ENCODE measurements around the gene USP5. TPM values are rescaled to one million over a fixed set of nuclear protein-coding genes. Genes with fewer than 3 reads are reported as not detected.
A peak's percentile ranks its signal among the peaks of the same experiment; 100 is the strongest.

Gene USP5
- total RNA-seq, 1 donor from 2014 or later = 110 TPM

- intact Hi-C loops (cut with micrococcal nuclease) = no loop called here
- POLR2A ChIA-PET = interaction anchor here (2.3 kb wide), 1 partner anchor 18 kb away, joined by 8 read pairs; no protein-coding TSS in a partner anchor
- no peak overlapping the region for H3K4me3 Mint-ChIP-seq
Observed at GRCh38 chr12:6909421-6910145, 57.6 kb downstream of the USP5 start.

GRCh38 chr12:6912164-6912935, 60.4 kb downstream of the USP5 start:
- ChIA-PET POLR2A (interaction anchor here (0.6 to 0.9 kb wide), 3 partner anchors 15 to 90 kb away, joined by 3 to 4 read pairs (median 3); partner anchors contain the start of genes C12orf57 and RNU7-1), CTCF (interaction anchor here (0.9 kb wide), 1 partner anchor 21 kb away, joined by 3 read pairs; no protein-coding TSS in a partner anchor)
- Mint-ChIP-seq H3K4me3 (peak overlapping the region; percentile 9), H3K4me1 (peaks cover 30% of the 10 kb centered on the region), H3K27me3 (peaks cover 2% of the 10 kb centered on the region), H3K36me3 (ENCODE audit: low read depth) (peaks cover 11% of the 10 kb centered on the region), H3K9me3 (no peaks in the 10 kb centered on the region), H3K27ac (no peak overlapping the region)
- intact Hi-C loops (cut with micrococcal nuclease) = no loop called here
- no peak for DNase-seq
- TF ChIP-seq CTCF (IDR thresholded peaks at IDR 0.05) = no peak
- ATAC-seq (ENCODE audit: low read depth) = no peak

More at GRCh38 chr12:6909421-6910145, 57.6 kb downstream of the USP5 start:
- Mint-ChIP-seq H3K27me3 (peaks cover 2% of the 10 kb centered on the region), H3K4me1 (peaks cover 13% of the 10 kb centered on the region), H3K27ac (no peak overlapping the region), H3K36me3 (ENCODE audit: low read depth) (no peaks in the 10 kb centered on the region), H3K9me3 (no peaks in the 10 kb centered on the region)
- CTCF ChIA-PET = interaction anchor here (1.0 kb wide), 1 partner anchor 14 kb away, joined by 3 read pairs; no protein-coding TSS in a partner anchor
- no peak for TF ChIP-seq CTCF (IDR thresholded peaks at IDR 0.05)
- ATAC-seq (ENCODE audit: low read depth) = no peak
- DNase-seq = no peak

GRCh38 chr12:6914246-6914946, 62.4 kb downstream of the USP5 start, which contains the start of gene ENO2:
TSS of gene ENO2 (plus strand) at chr12:6914580. CDS start at chr12:6915833, 1,253 bp downstream.
- ATAC-seq (ENCODE audit: low read depth) (peak; percentile 93), DNase-seq (peak; percentile 71)
- POLR2A ChIA-PET = interaction anchor here (0.5 to 2.4 kb wide), 16 partner anchors 9 to 1022 kb away, joined by 3 to 13 read pairs (median 4); partner anchors contain the start of genes ATN1, C12orf57, LRRC23 and RNU7-1
- intact Hi-C loops (cut with micrococcal nuclease) = loop anchor here (1.0 kb wide), 3 partner anchors 10 to 41 kb away; partner anchors contain the start of genes LRRC23 and SPSB2
- Mint-ChIP-seq H3K36me3 (ENCODE audit: low read depth) (peaks cover 13% of the 10 kb centered on the region), H3K4me1 (peaks cover 30% of the 10 kb centered on the region), H3K9me3 (no peaks in the 10 kb centered on the region), H3K4me3 (peak within 1 kb of the TSS; percentile 90), H3K27me3 (peaks cover 2% of the 10 kb centered on the region), H3K27ac (peak within 1 kb of the TSS; percentile 61)
- TF ChIP-seq CTCF (IDR thresholded peaks at IDR 0.05) = no peak
- CTCF ChIA-PET = interaction anchor here (0.9 to 1.3 kb wide), 3 partner anchors 9 to 45 kb away, joined by 3 to 5 read pairs (median 3); no protein-coding TSS in a partner anchor

GRCh38 chr12:6914947-6915788, 63.2 kb downstream of the USP5 start:
- Mint-ChIP-seq H3K9me3 (no peaks in the 10 kb centered on the region), H3K36me3 (ENCODE audit: low read depth) (peaks cover 19% of the 10 kb centered on the region), H3K4me1 (peaks cover 34% of the 10 kb centered on the region), H3K4me3 (peak overlapping the region; percentile 90), H3K27me3 (peaks cover 2% of the 10 kb centered on the region), H3K27ac (peak overlapping the region; percentile 50)
- DNase-seq (no peak), ATAC-seq (ENCODE audit: low read depth) (peak; percentile 4)
- TF ChIP-seq CTCF (IDR thresholded peaks at IDR 0.05) = no peak
- intact Hi-C loops (cut with micrococcal nuclease) = loop anchor here (1.0 kb wide), 3 partner anchors 9 to 42 kb away; partner anchors contain the start of genes LRRC23 and SPSB2
- ChIA-PET CTCF (interaction anchor here (1.3 to 1.8 kb wide), 2 partner anchors 10 kb away, joined by 3 to 5 read pairs; no protein-coding TSS in a partner anchor), POLR2A (interaction anchor here (0.6 to 3.1 kb wide), 9 partner anchors 9 to 229 kb away, joined by 4 to 13 read pairs (median 7); partner anchors contain the start of genes ATN1, C12orf57, LRRC23 and RNU7-1)

Measured in activated B cell treated with CpG ODN at 0.5 μM for 24 hours (primary cell).